Epithelial cell of esophagus (primary cell): ENCODE results near the gene THSD4.

Experiments
- DNase-seq: peaks from one replicate; pipeline ENCODE4 v3.0.0; 2010; ENCODE audit warnings: low read depth
- H3K4me3 ChIP-seq: 2 replicates; pipeline ENCODE4 v1.5.1; 2011; ENCODE audit warnings: mild to moderate bottlenecking, low read length, control low read depth
- CTCF ChIP-seq: IDR thresholded peaks from 2 replicates; pipeline ENCODE4 v1.5.1; 2011; ENCODE audit warnings: low read depth, mild to moderate bottlenecking, low read length, control low read depth, inconsistent platforms; ENCODE audit not compliant: insufficient read depth; ENCODE audit errors: missing control alignments

THSD4 gene

GRCh38 chr15:71106802-71107500 lies 8.3 kb upstream of the THSD4 start:
- no peak for TF ChIP-seq CTCF

GRCh38 chr15:71107501-71107815 lies 7.8 kb upstream of the THSD4 start:
- peak; percentile 61 for DNase-seq
- H3K4me3 ChIP-seq: no peak overlapping the region
- no peak for TF ChIP-seq CTCF

More at GRCh38 chr15:71106802-71107500, 8.3 kb upstream of the THSD4 start:
- DNase-seq: peak; percentile 59
- H3K4me3 ChIP-seq: no peak overlapping the region

- TF ChIP-seq CTCF: peak; percentile 17
- DNase-seq: peak; percentile 38
These were observed 6.1 kb upstream of the THSD4 start for GRCh38 chr15:71109130-71109529.

GRCh38 chr15:71109905-71110304 lies 5.4 kb upstream of the THSD4 start:
- DNase-seq: no peak
- H3K4me3 ChIP-seq: no peak overlapping the region
- no peak for TF ChIP-seq CTCF

More at GRCh38 chr15:71109130-71109529, 6.1 kb upstream of the THSD4 start:
- no peak overlapping the region for H3K4me3 ChIP-seq

- no peak overlapping the region for H3K4me3 ChIP-seq
- DNase-seq: no peak
- TF ChIP-seq CTCF: no peak
These were observed 4.7 kb upstream of the THSD4 start for GRCh38 chr15:71110405-71111180.

GRCh38 chr15:71111181-71111565 lies 4.1 kb upstream of the THSD4 start:
- no peak for DNase-seq
- no peak for TF ChIP-seq CTCF
- H3K4me3 ChIP-seq: no peak overlapping the region
